GM19324 (cell line): Measurements from ENCODE around the gene MZT2B.
"Not testable (repeated sequence)": the region's sequence is repeated elsewhere in the genome, so short reads cannot be mapped to it uniquely, and the experiment has no call there.

ENCODE experiments used
- ATAC-seq: cut with Tn5 transposase; IDR thresholded peaks from one replicate; pipeline ENCODE4 v1.9.1; 2021; ENCODE audit warnings: mild to moderate bottlenecking, moderate library complexity; ENCODE audit not compliant: unreplicated experiment, low FRiP score

MZT2B gene

DNA sequence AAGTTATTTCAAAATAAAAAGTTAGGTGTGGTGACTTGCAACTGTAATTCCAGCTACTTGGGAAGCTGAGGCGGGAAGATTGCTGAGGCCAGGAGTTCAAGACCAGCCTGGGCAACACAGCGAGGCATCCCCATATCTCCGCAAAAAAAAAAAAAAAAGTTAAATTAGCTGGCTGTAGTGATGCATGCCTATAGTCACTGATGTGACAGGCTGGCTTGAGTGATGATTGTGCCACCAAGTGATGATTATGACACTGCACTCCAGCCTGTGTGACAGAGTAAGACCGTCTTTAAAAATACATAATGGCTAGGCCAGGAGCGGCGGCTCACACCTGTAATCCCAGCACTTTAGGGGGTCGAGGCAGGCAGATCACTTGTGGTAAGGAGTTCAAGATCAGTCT, 12.2 kb upstream of the MZT2B start:
- no peak for ATAC-seq

DNA sequence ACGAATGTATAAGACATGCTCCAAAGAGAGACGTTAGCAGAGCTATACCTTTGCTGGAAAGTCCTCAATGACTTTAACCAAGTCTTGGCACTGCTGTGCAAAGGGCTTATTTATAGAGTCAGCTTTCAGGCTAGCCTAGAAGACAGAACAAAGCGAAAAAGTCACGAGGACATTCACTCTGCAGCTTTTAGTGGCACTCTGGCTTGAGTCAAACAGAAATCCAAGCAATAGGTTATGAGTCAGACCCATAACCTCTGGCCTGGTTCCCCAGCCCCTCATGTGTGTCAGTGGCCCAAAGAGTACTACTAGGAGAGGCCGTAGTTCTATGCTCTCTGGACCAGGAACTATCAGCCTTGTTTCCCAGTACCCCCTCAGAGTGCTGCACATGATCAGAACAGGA, 7.2 kb upstream of the MZT2B start:
- not testable (repeated sequence) for ATAC-seq

DNA sequence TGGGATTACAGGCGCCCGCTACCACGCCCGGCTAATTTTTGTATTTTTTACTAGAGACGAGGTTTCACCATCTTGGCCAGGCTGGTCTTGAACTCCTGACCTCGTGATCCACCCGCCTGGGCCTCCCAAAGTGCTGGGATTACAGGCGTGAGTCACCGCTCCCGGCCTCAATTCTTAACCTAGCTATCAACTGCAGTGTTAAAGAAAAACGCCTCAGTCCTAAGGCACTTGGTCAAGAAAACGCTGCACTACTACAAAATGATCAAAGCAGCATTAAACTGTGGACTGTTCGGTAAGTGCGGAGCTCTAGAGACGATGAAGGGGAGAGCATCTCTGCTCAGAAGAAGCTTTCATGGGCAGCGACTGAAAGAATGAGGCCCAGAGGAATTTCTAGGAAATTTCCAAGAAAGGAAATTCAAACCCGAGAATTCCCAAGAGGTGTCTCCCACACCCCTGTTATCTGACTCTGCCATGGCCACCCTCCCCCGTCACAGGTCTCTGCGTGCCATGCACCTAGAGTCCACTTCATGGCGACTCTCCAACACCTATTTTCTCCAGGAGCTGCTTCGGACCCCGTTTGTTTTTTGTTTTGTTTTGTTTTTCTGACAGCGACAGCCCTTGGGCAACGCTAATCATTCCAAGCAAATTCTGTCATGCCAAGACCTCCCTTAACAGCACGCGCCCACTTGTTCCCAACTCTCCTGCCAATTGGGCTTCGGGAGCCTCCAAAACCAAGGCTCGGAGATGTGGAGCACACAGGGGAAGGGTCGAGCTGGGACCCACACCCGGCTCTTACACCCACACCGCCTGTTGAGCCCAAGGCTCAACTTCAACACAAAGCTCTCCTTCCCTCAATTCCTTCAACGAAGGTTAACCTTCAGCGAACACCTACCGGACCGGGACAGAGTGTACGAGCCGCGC, 1.4 kb upstream of the MZT2B start:
- ATAC-seq: not testable (repeated sequence)

DNA sequence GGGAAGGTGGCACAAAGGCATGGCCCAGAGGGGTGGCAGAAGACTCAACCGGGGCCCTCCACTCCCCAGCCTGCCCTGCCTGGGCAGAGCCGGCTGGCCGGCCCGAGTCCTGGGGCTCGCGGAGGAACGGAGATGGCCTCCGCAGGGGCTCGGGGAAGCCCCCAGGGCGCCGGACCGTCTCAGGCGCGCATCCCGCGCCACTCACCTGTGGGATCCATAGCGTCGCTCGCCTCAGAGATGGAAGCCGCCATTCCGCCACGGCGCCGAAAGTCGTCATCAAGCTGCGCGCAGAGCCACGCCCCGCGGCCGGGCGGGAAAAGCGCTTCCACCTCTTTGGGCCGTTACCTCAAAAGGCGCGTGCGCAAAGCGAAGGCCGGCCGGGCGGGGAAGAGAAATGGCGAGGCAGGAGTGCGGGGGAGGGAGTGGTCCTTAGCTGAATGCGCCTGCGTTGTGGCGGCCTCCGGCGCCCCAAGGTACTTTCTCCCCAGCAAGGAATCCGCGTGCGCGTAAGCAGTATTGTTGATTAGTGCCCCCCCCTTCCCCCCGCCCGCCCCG, 660 bp upstream of the MZT2B start, which contains the start of gene SMPD4:
Gene SMPD4, minus strand, starts transcription at position 278 of the 555 bp plus-strand sequence. CDS start 5,010 bp downstream, outside the sequence.
- peak; percentile 66 for ATAC-seq

DNA sequence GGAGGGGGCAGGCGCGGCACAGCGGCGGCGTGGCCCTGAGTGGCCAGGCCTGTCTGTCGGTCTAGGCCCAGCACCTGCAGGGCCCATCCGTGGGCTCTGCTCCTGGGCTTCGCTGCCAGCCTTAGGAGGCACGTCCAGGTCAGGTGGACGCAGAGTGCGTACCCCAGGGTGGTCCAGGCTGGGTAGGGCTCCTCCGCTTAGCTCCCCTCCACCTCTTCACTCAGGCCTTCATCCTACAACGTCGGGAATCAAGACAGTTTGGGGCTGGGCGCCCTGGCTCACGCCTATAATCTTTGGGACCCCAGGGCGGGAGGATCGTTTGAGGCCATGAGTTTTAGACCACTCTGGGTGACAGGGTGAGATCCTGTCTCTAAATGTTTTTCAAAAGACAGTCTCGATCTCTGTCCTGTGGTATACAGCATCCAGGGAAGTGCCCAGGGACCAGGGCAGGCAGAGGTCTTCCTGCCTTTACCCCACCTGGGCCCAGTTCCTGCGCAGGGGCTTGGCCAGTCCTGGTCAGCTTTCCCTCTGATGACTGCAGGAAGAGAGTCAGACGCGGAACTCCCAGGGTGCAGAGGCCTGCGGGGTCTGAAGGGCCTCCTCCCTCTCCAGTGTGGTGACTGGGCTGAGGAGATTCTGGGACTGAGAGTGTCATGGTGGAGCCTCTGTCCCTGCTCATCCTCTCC, 907 bp downstream of the MZT2B start:
- ATAC-seq: peak; percentile 8

DNA sequence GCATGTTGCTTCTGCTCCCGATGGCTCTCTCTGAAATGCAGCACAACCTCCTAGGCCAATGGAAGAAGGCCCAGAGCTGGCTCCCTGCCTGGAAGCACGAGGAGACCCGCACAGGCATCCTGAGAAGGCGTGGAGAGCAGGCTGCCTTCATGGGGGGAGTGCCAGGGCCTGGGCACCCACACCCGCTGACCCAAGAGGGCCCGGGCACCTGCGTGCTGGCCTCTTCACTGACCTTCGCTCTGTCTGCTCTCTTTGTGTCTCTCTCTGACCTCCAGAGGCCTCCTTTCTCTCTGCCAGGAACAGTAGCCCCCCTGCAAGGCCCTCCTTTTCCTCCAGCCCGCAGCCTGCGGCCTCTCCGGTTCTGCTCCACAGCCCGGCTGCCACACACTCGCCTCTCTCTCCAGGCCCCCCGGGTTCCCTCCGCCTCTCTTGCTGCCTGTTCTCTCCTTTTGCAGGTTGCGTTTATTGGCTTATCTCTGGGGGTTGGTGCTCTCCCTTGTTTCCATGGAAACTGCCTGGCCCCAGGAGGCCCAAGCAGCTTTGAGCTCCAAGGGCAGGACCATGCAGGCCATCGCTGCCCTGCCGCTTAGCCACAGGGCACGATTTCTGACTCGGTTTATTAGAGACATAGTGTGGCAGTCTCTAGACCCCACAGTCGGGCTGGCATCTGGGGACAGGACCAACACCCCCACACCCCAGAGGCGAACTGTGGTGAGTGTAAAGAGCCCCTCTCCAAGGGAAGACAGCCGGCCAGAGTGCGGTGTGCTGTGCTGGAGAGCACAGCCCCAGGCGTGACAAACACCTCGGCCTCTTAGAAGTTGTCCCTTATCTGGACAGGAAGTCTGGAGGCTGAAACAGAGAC, 1.7 kb downstream of the MZT2B start:
- ATAC-seq: no peak

DNA sequence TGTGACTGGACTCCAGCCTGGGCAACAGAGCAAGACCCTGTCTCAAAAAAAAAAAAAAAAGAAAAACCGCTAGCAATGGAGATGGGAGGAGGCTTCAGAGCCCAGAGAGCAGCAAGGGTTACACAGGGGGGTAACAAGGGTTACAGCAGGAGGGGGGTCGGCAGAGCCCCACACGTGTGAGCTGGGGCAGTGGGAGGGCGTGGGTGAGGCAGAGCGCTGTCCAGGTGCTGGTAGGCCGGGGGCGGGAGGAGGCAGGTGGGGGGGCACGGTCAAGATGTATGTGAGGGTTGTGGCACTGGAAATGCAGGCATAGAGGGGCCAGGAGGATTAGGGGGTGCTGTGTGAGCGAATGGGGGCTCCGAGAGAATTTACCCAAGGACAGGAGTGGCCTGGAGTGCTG, 3.4 kb downstream of the MZT2B start:
- no peak for ATAC-seq

DNA sequence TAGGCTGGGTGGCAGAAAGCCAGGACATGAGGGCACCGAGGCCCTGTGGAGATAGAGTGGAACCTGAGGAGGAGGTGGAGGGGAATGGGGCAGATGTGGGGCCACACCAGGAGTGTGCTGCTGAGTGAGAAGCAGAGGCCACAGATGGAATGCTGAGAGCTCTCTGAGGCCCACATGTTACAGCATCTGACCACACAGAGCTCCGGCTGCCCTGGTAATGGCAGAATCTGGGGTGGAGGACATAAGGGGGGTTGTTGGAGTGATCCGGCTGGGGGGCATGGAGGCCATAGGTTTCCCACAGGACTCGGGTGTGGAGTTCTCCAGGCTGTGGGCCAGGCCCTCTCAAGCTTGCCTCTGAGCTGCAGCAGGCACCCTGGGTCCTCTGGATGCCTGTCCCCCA, 3.8 kb downstream of the MZT2B start:
- ATAC-seq: no peak

DNA sequence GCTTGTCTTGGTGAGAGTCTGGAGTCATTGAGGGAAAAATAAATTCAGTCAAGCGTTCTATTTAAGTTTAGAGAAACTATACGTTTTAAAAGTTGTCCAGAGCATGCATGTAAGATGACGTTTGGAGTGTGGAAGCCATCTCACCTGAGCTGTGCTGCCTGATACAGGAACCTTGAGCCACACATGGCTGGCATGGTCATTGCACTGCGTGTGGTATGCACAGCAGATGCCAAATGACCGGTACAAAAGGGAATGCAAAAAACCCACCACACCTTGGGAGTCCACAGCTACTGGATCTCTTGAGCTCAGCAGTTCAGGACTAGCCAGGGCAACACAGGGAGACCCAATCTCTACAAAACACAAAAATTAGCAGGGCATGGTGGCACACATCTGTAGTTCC, 4.3 kb downstream of the MZT2B start:
- ATAC-seq: no peak

DNA sequence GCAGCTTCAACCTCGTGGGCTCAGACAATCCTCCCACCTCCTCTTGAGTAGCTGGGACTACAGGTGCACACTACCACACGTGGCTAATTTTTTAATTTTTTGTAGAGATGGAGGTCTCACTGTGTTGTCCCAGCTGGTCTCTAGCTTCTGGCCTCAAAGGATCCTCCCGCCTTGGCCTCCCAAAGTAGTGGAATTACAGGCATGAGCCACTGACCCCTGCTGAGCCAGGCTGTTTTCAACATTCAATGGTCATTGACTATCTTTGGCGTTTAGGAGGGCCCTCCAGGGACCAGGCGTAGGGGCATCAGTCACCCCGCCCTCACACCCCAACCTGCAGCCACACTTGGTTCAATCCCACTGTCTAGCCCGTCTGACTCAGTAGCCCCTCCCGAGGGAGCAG, 5.2 kb downstream of the MZT2B start:
- no peak for ATAC-seq

DNA sequence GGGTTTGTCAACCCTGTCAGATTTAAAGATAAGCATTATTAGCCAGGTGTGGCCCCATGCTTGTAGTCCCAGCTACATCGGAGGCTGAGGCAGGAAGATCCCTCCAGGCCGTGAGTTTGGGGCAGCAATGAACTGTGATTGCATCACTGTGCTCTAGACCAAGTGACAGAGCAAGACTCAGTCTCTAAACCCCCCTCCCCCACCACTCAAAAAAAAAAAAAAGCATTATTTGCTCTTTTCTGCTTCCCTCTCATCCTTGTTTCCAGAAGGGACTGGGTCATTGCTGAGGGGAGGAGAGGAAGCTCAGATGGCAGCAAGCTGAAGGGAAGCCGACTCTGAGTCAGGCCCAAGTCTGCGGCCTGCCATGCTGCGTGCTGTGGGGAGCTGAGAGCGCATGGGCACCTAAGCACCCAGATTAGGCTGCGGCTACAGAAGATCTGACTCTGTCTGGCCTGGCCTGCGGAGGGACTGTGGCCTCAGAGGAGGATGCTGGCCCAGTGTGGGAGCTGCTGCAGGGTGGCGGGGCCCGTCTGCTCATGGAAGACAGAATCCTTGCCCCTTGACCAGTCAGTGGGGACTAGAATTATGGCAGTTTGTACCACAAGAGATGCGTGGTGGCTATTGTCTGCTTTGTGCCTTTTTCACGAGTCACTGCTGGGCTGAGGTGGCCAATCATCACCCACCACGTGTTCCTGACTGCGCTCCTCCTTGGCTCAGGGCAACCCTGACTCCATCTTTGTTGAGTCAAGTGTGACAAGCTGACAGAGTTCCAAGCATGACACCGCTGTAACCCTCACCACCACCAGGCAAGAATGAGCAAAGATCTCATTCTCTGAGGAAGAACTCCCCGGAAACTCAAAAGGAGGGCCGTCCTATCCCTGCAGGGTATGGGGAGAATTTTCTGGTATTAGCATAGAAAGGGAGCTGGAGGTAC, 6.1 kb downstream of the MZT2B start:
- not testable (repeated sequence) for ATAC-seq

DNA sequence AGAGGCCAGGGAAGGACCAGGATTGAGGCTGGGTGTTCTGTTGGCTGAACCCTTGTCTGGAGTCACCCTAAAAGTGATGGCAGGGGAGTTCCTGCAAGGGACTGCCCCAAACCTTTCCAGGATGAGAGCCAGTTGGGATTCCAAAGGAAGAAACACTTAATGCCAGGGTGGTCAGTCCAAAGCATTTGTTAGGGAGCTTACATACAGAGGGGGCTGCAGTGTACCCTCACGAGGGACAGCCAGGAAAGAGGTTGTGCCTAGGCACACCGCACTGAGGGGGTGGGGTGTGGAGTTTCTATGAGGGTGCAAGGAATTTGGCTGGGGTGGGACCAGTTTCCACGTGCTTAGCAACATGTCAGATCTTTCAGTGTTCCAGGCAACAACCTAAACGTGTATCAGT, 6.9 kb downstream of the MZT2B start:
- ATAC-seq: not testable (repeated sequence)

DNA sequence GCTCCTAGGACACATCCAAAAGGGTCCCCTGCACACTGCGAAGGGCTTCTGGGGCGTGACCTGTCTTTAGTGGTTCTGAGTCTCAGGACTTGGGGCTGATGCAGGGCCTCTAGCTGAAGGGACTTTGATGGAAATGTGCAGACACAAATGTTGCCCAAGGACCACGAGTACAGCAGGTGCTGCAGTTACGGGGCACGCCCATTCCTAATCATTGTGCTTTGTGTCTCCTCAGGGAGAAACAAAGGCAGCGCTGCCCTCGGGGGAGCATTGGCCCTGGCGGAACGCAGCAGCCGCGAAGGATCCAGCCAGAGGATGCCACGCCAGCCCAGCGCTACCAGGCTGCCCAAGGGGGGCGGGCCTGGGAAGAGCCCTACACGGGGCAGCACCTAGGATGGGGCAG, 8.2 kb downstream of the MZT2B start:
- ATAC-seq: no peak

DNA sequence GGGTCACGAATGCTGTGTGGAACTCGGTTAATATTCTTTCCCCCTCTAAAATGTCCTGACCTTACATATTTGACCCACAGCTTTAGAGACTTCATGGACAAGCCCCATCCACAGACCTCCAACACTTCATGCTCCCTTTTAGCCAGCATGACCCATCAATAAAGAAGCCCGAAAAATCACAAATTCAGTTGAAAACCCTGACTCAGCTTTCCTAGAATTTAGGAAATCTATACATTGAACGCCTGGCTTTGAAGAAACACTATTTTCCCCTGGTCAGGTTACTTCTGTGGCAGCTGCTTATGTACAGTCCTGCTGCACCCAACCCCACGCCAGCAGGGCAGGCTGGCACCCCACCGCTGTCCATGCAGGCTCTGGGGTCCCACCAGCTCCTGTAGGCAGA, 9.3 kb downstream of the MZT2B start:
- ATAC-seq: not testable (repeated sequence)

DNA sequence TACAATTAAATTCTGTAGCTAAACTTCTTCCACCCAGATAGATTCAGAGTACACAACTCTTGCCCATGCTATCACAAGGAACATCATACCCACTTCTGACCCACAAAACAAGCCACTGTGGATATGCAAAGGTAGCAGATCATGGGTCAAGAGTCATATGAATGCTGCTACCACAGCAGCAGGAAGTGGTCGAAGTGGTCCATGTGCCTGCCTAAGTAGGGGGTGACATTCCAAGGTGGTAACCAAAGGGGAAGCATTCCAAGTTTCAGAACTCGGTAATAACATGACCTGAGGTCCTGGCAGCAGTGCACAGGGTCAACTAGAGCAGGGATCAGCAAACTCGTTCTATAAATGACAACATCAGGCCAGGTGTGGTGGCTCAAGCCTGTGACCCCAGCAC, 10.4 kb downstream of the MZT2B start:
- not testable (repeated sequence) for ATAC-seq

DNA sequence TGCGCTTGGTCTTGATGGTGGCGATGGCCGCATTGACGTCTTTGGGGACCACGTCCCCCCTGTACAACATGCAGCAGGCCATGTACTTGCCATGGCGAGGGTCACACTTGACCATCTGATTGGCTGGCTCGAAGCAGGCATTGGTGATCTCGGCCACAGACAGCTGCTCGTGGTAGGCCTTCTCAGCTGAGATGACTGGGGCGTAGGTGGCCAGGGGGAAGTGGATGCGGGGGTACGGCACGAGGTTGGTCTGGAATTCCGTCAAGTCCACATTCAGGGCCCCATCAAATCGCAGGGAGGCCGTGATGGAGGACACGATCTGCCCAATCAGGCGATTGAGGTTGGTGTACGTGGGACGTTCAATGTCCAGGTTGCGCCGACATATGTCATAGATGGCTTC, 11.8 kb downstream of the MZT2B start:
- ATAC-seq: not testable (repeated sequence)

DNA sequence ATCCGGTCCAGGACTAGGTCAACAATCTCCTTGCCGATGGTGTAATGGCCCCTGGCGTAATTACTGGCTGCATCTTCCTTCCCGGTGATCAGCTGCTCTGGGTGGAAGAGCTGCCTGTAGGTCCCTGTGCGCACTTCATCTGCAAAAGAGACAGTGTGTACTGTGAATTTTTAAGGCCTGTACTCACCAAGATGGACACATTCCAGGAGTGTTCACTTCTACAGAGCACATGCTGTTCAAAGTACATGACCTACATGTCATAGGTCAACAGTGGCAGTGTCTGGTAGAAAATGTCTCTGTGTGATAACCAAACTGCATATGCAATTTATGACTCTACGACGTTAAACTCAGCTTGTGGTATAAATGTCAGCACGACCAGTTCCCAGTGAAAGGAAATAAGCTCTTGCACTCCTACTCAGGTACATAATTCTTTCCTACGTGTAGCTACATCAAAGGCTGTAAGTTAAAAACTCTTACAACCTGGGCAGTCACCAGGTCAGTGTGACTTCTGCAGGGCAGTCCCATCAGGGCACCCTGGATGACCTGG, 13.1 kb downstream of the MZT2B start:
- not testable (repeated sequence) for ATAC-seq

DNA sequence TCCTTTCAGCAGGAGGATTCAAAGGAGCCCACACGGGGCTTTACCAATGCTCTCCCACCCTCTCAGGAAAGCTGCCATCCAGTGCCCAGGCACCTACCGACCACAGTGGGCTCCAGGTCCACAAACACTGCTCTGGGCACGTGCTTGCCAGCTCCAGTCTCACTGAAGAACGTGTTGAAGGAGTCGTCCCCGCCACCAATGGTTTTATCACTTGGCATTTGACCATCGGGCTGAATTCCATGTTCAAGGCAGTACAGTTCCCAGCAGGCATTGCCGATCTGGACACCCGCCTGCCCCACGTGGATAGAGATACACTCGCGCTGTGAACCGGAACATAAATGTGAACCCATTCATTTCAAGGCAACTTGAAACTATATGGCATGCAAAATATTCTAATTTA, 14.0 kb downstream of the MZT2B start:
- not testable (repeated sequence) for ATAC-seq

DNA sequence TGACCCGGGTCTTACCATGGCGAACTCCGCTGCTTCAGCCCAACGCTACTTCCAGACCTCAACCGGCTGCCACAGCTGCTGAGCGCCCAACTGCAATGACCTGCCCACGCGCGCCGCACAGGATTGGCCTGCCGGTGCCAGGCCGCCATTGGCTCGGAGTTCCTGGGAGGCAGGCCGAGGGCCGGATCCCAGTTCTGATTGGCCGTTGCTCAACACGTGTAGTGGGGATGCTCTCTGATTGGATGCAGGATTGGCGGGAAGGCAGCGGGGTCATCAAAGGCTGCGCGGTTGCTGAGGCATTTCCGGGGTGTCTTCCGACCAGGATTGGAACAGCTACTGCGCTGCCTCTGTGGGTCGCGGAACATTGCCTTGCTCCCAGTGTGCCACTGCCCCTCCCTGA, 16.3 kb downstream of the MZT2B start, which contains the start of gene TUBA3E:
Gene TUBA3E, minus strand, starts transcription at position 97 of the 400 bp plus-strand sequence. Its CDS starts 79 bp downstream, at position 18.
- no peak for ATAC-seq
